Adrenal gland (tissue), 12 donors: ENCODE results near the gene PRPF8. TPM values are rescaled to one million over a fixed set of nuclear protein-coding genes. Genes with fewer than 3 reads are reported as not detected.

ENCODE experiments used
- DNase-seq, 7 donors: peaks; one replicate each; pipeline ENCODE4 v3.0.0-alpha.2; 2019 to 2020
- H3K27ac ChIP-seq, 5 donors: fragments of 200-600 bp; sonication (generic) in 4 of 5; 1 replicate in 3 of 5; 2 replicates in 2 of 5; pipeline versions ENCODE4 v1.5.1 to v1.8.0; 2016 to 2020; ENCODE audit warnings: mild to moderate bottlenecking in 1 of 5
- H3K27me3 ChIP-seq: fragments of 200-600 bp; 2 replicates; pipeline ENCODE4 v1.8.0; 2021
- H3K36me3 ChIP-seq, 2 donors: fragments of 200-600 bp; replicated peaks in 1 of 2; 1 replicate in 1 of 2; 2 replicates in 1 of 2; pipeline versions ENCODE4 v1.5.1 to v1.8.0; 2018 to 2022
- H3K4me1 ChIP-seq, 2 donors: fragments of 200-600 bp; replicated peaks in 1 of 2; 1 replicate in 1 of 2; 2 replicates in 1 of 2; pipeline versions ENCODE4 v1.5.1 to v1.8.0; 2018 to 2021
- H3K4me3 ChIP-seq, 4 donors: fragments of 200-600 bp; sonication (generic) in 3 of 4; one replicate each; pipeline ENCODE4 v1.5.1; 2016 to 2018
- H3K9me3 ChIP-seq, 3 donors: fragments of 200-600 bp; sonication (generic) in 1 of 3; replicated peaks in 1 of 3; 1 replicate in 2 of 3; 2 replicates in 1 of 3; pipeline versions ENCODE4 v1.5.1 to v1.8.0; 2016 to 2021
- CTCF ChIP-seq, 6 experiments: fragments of 450-650 bp in 4 of 6; fragments of 200-600 bp in 2 of 6; sonication (generic) in 1 of 6; IDR thresholded peaks; 1 replicate in 5 of 6; 2 replicates in 1 of 6; pipeline versions ENCODE4 v1.5.1 to v1.8.0; 2016 to 2021; ENCODE audit warnings: antibody characterized with exemption in 6 of 6, mild to moderate bottlenecking in 2 of 6, moderate library complexity in 1 of 6
- POLR2A ChIP-seq, 2 donors: fragments of 450-650 bp; IDR thresholded peaks; one replicate each; pipeline ENCODE4 v1.6.1; 2017; ENCODE audit warnings: antibody characterized with exemption in 2 of 2, mild to moderate bottlenecking in 2 of 2, moderate library complexity in 1 of 2
- WGBS, 4 donors: extraction: QIAGEN DNeasy Blood & Tissue Kit in 2 of 4; methylation state at CpG; one replicate each; pipeline versions ENCODE4 v1.1.5 to v1.1.7; 2013 to 2017; 5-methylcytosine and 5-hydroxymethylcytosine counted together
- intact Hi-C, 2 donors: fragments of 100-400 bp; cut with DNase I; formaldehyde crosslinking; loops; one replicate each; pipeline versions ENCODE4 v1.14.1 to v1.15.0; 2022 to 2023
- polyA plus RNA-seq, 3 donors: library from polyadenylated mRNA; stranded (reverse); fragments of 200-250 nt in 2 of 3; fragments of 350-450 nt in 1 of 3; fragmentation: Illumina TruSeq in 1 of 3; extraction: RNeasy Lipid Tissue Mini Kit (QIAGEN cat#74804) in 1 of 3; gene quantifications; one replicate each; pipeline ENCODE4 v1.2.3, GENCODE V29; 2013 to 2014
- total RNA-seq, 9 donors: library from RNA; depleted of rRNA in 4 of 9; stranded (reverse); fragments of >200 nt in 4 of 9; fragments of 120-200 nt in 1 of 9; fragmentation: NEBNext Ultra II Directional in 1 of 9; extraction: Animal tissue kit (Norgen Biotek cat#: 25700) in 1 of 9; gene quantifications; one replicate each; pipeline versions ENCODE4 v1.1.0 to v1.2.4, GENCODE V29; 2013 to 2023
- donor health status: healthy with polysubstance abuse.
- donor health status: Bipolar disorder and iron deficiency.
- donor health status: DM: yes; HTN: yes; CAD: no.
- donor health status: DM: no; HTN: no; CAD: no.
- donor health status: DM: no; HTN: no; CAD: no.
- donor health status: DM: yes; HTN: yes; CAD: no.

PRPF8 gene
- total and polyA plus RNA-seq, 12 donors = 107 to 748 (median 212) TPM

- H3K4me1 ChIP-seq = peaks cover 18 to 39% of the 10 kb centered on the region in 2 donors
- intact Hi-C loops = loop anchor here in 1 of 2 donors (5.0 kb wide), 1 partner anchor 68 kb away; no protein-coding TSS in a partner anchor
- DNase-seq = peak in 6 of 7 donors; percentile 58 to 78 (median 60)
- no peaks in the 10 kb centered on the region for H3K27me3 ChIP-seq
- 67 to 72% (median 69%) methylated on average over 17 to 25 of the region's 25 CpGs for WGBS, 4 donors
- peaks cover 0 to 2% of the 10 kb centered on the region in 2 donors for H3K36me3 ChIP-seq
- H3K27ac ChIP-seq = peak within 1 kb of the TSS in 4 of 5 donors; percentile 31 to 79 (median 38)
- peak in 1 of 2 donors; percentile 7 for TF ChIP-seq POLR2A (IDR thresholded peaks at IDR 0.05)
- TF ChIP-seq CTCF (IDR thresholded peaks at IDR 0.05) = no peak
- no peaks in the 10 kb centered on the region for H3K9me3 ChIP-seq
- peak within 1 kb of the TSS in 2 of 4 donors; percentile 12 to 39 for H3K4me3 ChIP-seq
Measured at GRCh38 chr17:1645207-1646171, 39.2 kb downstream of the PRPF8 start, which contains the start of gene SCARF1. SCARF1 (minus strand) TSS chr17:1645732; CDS start chr17:1645697, 35 bp downstream.

GRCh38 chr17:1644493-1645206, 40.0 kb downstream of the PRPF8 start:
- intact Hi-C loops = loop anchor here in 1 of 2 donors (5.0 kb wide), 1 partner anchor 67 kb away; no protein-coding TSS in a partner anchor
- 51 to 71% (median 59%) methylated on average over 3 to 15 of the region's 15 CpGs for WGBS, 4 donors
- no peaks in the 10 kb centered on the region for H3K9me3 ChIP-seq
- no peak for DNase-seq
- H3K36me3 ChIP-seq = no peaks in the 10 kb centered on the region
- TF ChIP-seq CTCF (IDR thresholded peaks at IDR 0.05) (no peak), POLR2A (IDR thresholded peaks at IDR 0.05) (no peak)
- no peaks in the 10 kb centered on the region for H3K27me3 ChIP-seq
- peak overlapping the region in 3 of 5 donors; percentile 31 to 79 (median 62) for H3K27ac ChIP-seq
- peaks cover 12 to 31% of the 10 kb centered on the region in 2 donors for H3K4me1 ChIP-seq
- peak overlapping the region in 2 of 4 donors; percentile 12 to 69 for H3K4me3 ChIP-seq

GRCh38 chr17:1643999-1644492, 40.6 kb downstream of the PRPF8 start:
- intact Hi-C loops = no loop called here
- Histone ChIP-seq H3K27me3 (no peaks in the 10 kb centered on the region), H3K36me3 (no peaks in the 10 kb centered on the region), H3K4me3 (peak overlapping the region in 1 of 4 donors; percentile 69), H3K4me1 (peaks cover 12 to 30% of the 10 kb centered on the region in 2 donors), H3K27ac (peak overlapping the region in 2 of 5 donors; percentile 62 to 79), H3K9me3 (no peaks in the 10 kb centered on the region)
- no peak for DNase-seq
- 40 to 63% (median 42%) methylated on average over 5 to 13 of the region's 13 CpGs for WGBS, 4 donors
- TF ChIP-seq POLR2A (IDR thresholded peaks at IDR 0.05) = no peak
- TF ChIP-seq CTCF (IDR thresholded peaks at IDR 0.05) = no peak
